Neural progenitor cell (in vitro differentiated cells): ENCODE measurements around the gene CYTH1. TPM values are rescaled to one million over a fixed set of nuclear protein-coding genes. Genes with fewer than 3 reads are reported as not detected.

Source experiments
- DNase-seq: peaks from one replicate; pipeline ENCODE4 v3.0.0-alpha.2; 2016; ENCODE audit warnings: low spot score
- H2AFZ ChIP-seq: fragments of 200-600 bp; sonication (generic); replicated peaks from 2 replicates; pipeline ENCODE4 v1.6.1; 2016; ENCODE audit warnings: antibody characterized with exemption
- H3F3A ChIP-seq: fragments of 200-600 bp; sonication (generic); 2 replicates; pipeline ENCODE4 v1.6.1; 2016; ENCODE audit warnings: antibody characterized with exemption, low read depth
- H3K27ac ChIP-seq: fragments of 200-600 bp; sonication (generic); 2 replicates; pipeline ENCODE4 v1.5.1; 2016; ENCODE audit warnings: mild to moderate bottlenecking
- H3K27me3 ChIP-seq: fragments of 200-600 bp; sonication (generic); 2 replicates; pipeline ENCODE4 v1.6.1; 2016; ENCODE audit warnings: mild to moderate bottlenecking, moderate library complexity
- H3K36me3 ChIP-seq: fragments of 200-600 bp; sonication (generic); 2 replicates; pipeline ENCODE4 v1.5.1; 2016
- H3K4me1 ChIP-seq: fragments of 200-600 bp; sonication (generic); 2 replicates; pipeline ENCODE4 v1.6.1; 2016; ENCODE audit warnings: mixed run types
- H3K4me2 ChIP-seq: fragments of 200-600 bp; sonication (generic); 2 replicates; pipeline ENCODE4 v1.6.1; 2016
- H3K4me3 ChIP-seq: fragments of 200-600 bp; sonication (generic); 2 replicates; pipeline ENCODE4 v1.5.1; 2016
- H3K79me2 ChIP-seq: fragments of 200-600 bp; sonication (generic); 2 replicates; pipeline ENCODE4 v1.6.1; 2016; ENCODE audit warnings: low read depth
- H3K9ac ChIP-seq: fragments of 200-600 bp; sonication (generic); 2 replicates; pipeline ENCODE4 v1.6.1; 2016
- H3K9me3 ChIP-seq: fragments of 200-600 bp; sonication (generic); 2 replicates; pipeline ENCODE4 v1.5.1; 2016; ENCODE audit warnings: low read depth
- H4K20me1 ChIP-seq: fragments of 200-600 bp; sonication (generic); 2 replicates; pipeline ENCODE4 v1.6.1; 2016; ENCODE audit warnings: low read depth
- H3K27ac Mint-ChIP-seq: 3 replicates; pipeline ENCODE4 v1.8.0; 2021; ENCODE audit warnings: mixed read lengths
- H3K27me3 Mint-ChIP-seq: 2 replicates; pipeline ENCODE4 v1.8.0; 2022; ENCODE audit warnings: low read depth, mild to moderate bottlenecking, inconsistent platforms, moderate library complexity, mixed read lengths; ENCODE audit not compliant: insufficient read depth
- H3K36me3 Mint-ChIP-seq: 3 replicates; pipeline ENCODE4 v1.8.0; 2021; ENCODE audit warnings: mixed read lengths
- H3K4me1 Mint-ChIP-seq: 3 replicates; pipeline ENCODE4 v1.8.0; 2021; ENCODE audit warnings: mixed read lengths
- H3K4me3 Mint-ChIP-seq: 3 replicates; pipeline ENCODE4 v1.8.0; 2021; ENCODE audit warnings: mild to moderate bottlenecking, moderate library complexity, mixed read lengths
- H3K9me3 Mint-ChIP-seq: 3 replicates; pipeline ENCODE4 v1.8.0; 2020; ENCODE audit warnings: mixed read lengths
- EZH2 ChIP-seq: fragments of 200-600 bp; sonication (generic); IDR thresholded peaks from 2 replicates; pipeline ENCODE4 v1.6.1; 2017; ENCODE audit warnings: antibody characterized with exemption, mild to moderate bottlenecking, moderate library complexity
- EZH2phosphoT487 ChIP-seq: fragments of 200-600 bp; sonication (generic); IDR thresholded peaks from 2 replicates; pipeline ENCODE4 v1.6.1; 2017; ENCODE audit warnings: antibody characterized with exemption
- total RNA-seq: library from RNA; depleted of rRNA; stranded (reverse); fragments of >200 nt; gene quantifications from 2 replicates; pipeline ENCODE4 v1.2.3, GENCODE V29; 2015; ENCODE audit warnings: low replicate concordance
- TF ChIP-seq, protein P1 (sequence below): fragments of 200-600 bp; sonication (generic); IDR thresholded peaks from 2 replicates; pipeline ENCODE4 v1.5.1; 2017; ENCODE audit warnings: antibody characterized with exemption, mild to moderate bottlenecking

The CYTH1 gene
- total RNA-seq, 1 donor from 2014 or later = 14.8 TPM

DNA sequence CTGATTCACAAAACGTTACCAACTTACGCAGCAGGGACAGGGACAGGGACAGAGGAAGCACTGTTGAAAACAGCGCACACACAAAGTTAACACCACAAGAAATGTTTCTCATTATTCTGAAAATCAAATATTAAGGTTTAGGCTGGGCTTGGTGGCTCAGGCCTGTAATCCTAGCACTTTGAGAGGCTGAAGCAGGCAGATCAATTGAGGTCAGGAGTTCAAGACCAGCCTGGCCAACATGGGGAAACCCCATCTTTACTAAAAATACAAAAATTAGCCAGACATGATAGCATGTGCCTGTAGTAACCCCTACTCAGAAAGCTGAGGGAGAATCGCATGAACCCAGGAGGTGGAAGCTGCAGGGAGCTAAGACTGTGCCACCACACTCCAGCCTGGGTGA lies 4.2 kb downstream of the CYTH1 start:
- H3K4me3 ChIP-seq = no peak overlapping the region
- Mint-ChIP-seq H3K4me1 (peaks cover 15% of the 10 kb centered on the region), H3K36me3 (no peaks in the 10 kb centered on the region), H3K9me3 (no peaks in the 10 kb centered on the region), H3K4me3 (no peak overlapping the region), H3K27ac (no peak overlapping the region), H3K27me3 (peaks cover 8% of the 10 kb centered on the region)
- peaks cover 48% of the 10 kb centered on the region for H4K20me1 ChIP-seq
- no peaks in the 10 kb centered on the region for H3K36me3 ChIP-seq
- H3F3A ChIP-seq = peaks cover 26% of the 10 kb centered on the region
- peaks cover 12% of the 10 kb centered on the region for H3K4me1 ChIP-seq
- H3K4me2 ChIP-seq = no peak overlapping the region
- H3K9me3 ChIP-seq = no peaks in the 10 kb centered on the region
- H3K79me2 ChIP-seq = peaks cover 8% of the 10 kb centered on the region
- H2AFZ ChIP-seq = no peak overlapping the region
- TF ChIP-seq EZH2phosphoT487 (no peak), EZH2 (no peak)
- TF ChIP-seq, protein P1, sequence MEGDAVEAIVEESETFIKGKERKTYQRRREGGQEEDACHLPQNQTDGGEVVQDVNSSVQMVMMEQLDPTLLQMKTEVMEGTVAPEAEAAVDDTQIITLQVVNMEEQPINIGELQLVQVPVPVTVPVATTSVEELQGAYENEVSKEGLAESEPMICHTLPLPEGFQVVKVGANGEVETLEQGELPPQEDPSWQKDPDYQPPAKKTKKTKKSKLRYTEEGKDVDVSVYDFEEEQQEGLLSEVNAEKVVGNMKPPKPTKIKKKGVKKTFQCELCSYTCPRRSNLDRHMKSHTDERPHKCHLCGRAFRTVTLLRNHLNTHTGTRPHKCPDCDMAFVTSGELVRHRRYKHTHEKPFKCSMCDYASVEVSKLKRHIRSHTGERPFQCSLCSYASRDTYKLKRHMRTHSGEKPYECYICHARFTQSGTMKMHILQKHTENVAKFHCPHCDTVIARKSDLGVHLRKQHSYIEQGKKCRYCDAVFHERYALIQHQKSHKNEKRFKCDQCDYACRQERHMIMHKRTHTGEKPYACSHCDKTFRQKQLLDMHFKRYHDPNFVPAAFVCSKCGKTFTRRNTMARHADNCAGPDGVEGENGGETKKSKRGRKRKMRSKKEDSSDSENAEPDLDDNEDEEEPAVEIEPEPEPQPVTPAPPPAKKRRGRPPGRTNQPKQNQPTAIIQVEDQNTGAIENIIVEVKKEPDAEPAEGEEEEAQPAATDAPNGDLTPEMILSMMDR = no peak
- no peak overlapping the region for H3K9ac ChIP-seq
- no peak for DNase-seq
- no peak overlapping the region for H3K27ac ChIP-seq
- H3K27me3 ChIP-seq = peaks cover 37% of the 10 kb centered on the region

DNA sequence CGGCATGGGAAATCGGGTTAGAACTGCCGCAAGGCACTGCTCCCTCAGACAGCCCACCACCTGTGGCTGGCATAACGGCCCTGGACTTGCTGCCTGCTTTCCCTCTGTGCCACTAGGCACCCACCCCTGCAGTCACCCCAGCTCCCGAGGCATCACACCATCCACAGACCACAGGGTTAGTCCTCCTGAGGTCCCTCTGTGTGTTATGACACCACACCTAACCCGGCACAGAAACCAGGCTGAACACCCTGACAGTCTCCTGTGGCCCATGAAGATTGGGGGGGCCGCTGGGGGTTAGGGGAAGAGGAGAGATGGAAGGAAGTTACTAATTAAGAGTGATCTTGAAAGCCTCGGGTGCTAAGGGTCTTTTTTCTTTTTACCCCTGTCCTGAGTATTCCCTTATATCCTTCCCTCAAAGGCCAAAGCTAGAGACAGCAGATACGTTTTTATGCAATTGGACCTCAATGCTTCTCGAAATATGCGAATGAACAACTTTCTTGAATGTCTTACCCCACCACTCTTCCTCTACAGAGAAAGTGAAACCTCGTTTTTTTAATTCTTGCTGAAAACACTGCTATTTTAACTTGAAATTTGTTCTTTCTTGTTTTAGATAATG lies 7.0 kb downstream of the CYTH1 start:
- Histone ChIP-seq H2AFZ (no peak overlapping the region), H3K9me3 (no peaks in the 10 kb centered on the region), H3K4me2 (no peak overlapping the region), H4K20me1 (peaks cover 36% of the 10 kb centered on the region), H3K9ac (no peak overlapping the region), H3K36me3 (no peaks in the 10 kb centered on the region), H3K4me1 (peaks cover 6% of the 10 kb centered on the region), H3F3A (peaks cover 7% of the 10 kb centered on the region), H3K79me2 (peaks cover 8% of the 10 kb centered on the region), H3K27me3 (peaks cover 18% of the 10 kb centered on the region), H3K27ac (no peak overlapping the region), H3K4me3 (no peak overlapping the region)
- Mint-ChIP-seq H3K4me3 (no peak overlapping the region), H3K27ac (no peak overlapping the region), H3K4me1 (peaks cover 8% of the 10 kb centered on the region), H3K9me3 (no peaks in the 10 kb centered on the region), H3K27me3 (peaks cover 6% of the 10 kb centered on the region), H3K36me3 (peaks cover 1% of the 10 kb centered on the region)
- TF ChIP-seq EZH2 (no peak), EZH2phosphoT487 (no peak)
- TF ChIP-seq, protein P1 = no peak
- no peak for DNase-seq

DNA sequence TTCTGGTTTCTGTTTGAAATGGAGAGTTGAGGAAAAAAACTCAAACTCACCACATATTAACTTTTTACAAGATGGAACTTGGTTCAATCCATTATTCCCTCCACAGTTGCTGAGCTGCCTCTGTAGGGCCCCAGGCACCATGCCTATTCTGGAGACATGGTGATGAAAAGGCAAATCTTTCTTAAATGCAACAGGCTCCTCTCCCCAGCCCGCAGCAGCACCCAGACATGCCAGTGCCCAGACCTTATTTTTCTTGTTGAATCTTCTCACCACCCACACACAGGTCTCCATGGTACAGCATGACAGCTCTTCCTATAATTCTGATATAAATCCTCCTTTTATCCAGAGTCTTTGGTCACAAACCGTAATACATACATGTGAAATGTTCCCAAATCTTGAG lies 7.6 kb downstream of the CYTH1 start:
- Histone ChIP-seq H3K27ac (no peak overlapping the region), H3K4me3 (no peak overlapping the region), H3K9ac (no peak overlapping the region), H3K79me2 (peaks cover 8% of the 10 kb centered on the region), H2AFZ (no peak overlapping the region), H3K9me3 (no peaks in the 10 kb centered on the region), H3K27me3 (peaks cover 12% of the 10 kb centered on the region), H3K4me2 (no peak overlapping the region), H3K36me3 (no peaks in the 10 kb centered on the region), H4K20me1 (peaks cover 33% of the 10 kb centered on the region), H3F3A (peaks cover 1% of the 10 kb centered on the region), H3K4me1 (no peaks in the 10 kb centered on the region)
- no peak for DNase-seq
- TF ChIP-seq EZH2phosphoT487 (no peak), EZH2 (no peak)
- TF ChIP-seq, protein P1 = no peak
- H3K27me3 Mint-ChIP-seq = peaks cover 5% of the 10 kb centered on the region
- peaks cover 2% of the 10 kb centered on the region for H3K4me1 Mint-ChIP-seq
- no peak overlapping the region for H3K4me3 Mint-ChIP-seq
- H3K27ac Mint-ChIP-seq = no peak overlapping the region
- H3K9me3 Mint-ChIP-seq = no peaks in the 10 kb centered on the region
- H3K36me3 Mint-ChIP-seq = peaks cover 1% of the 10 kb centered on the region
